ENCODE data around the gene ZMIZ1. TPM values are rescaled to one million over a fixed set of nuclear protein-coding genes. Genes with fewer than 3 reads are reported as not detected.

Gene ZMIZ1
- total RNA-seq, 1 experiment from 2014 or later = 34.2 TPM

DNA sequence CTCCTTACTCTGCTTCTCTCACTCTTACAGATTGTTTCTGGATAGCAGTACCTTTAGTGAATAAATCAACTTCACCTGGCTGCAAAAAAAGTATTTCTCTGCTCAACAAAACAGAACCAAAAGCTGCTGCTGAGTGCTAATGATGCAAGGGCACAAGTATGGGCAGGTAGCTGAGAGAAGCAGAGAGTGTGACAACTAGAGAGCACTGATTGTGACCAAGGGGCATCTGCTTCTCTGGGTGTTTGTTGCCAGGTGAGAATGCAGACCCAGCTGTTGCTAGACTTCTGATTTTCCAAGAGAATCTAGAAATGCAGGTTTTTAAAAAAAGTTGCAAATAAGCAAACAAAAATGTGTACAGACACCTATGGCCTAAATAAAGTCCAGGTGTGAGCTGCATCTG, 253.2 kb downstream of the ZMIZ1 start:
- no peak for ATAC-seq
- POLR2A ChIA-PET = no interaction called here
- H3K9me3 ChIP-seq (ENCODE audit: control insufficient read depth, insufficient read depth, low read depth, low read length) = no peaks in the 10 kb centered on the region
- no peaks in the 10 kb centered on the region for H3K27me3 ChIP-seq (ENCODE audit: control insufficient read depth, insufficient read depth, low read length)
- no peaks in the 10 kb centered on the region; the same call in none of the 2 replicates for H3K4me1 ChIP-seq (ENCODE audit: control insufficient read depth, insufficient read depth, low read length)
- intact Hi-C loops (cut with micrococcal nuclease; ENCODE audit: unreplicated experiment) (no loop called here), in situ Hi-C loops (cut with HindIII; ENCODE audit: low pct_unique_long_range_greater_than_20kb, low sequenced_read_pairs) (no loop called here)
- H3K4me3 ChIP-seq (ENCODE audit: low read depth in 2 of 2, low read length in 2 of 2) = no peak overlapping the region
- no peak for TF ChIP-seq POLR2AphosphoS5 (IDR thresholded peaks at IDR 0.05; ENCODE audit: low read depth, low read length)
- TF ChIP-seq, protein P1, sequence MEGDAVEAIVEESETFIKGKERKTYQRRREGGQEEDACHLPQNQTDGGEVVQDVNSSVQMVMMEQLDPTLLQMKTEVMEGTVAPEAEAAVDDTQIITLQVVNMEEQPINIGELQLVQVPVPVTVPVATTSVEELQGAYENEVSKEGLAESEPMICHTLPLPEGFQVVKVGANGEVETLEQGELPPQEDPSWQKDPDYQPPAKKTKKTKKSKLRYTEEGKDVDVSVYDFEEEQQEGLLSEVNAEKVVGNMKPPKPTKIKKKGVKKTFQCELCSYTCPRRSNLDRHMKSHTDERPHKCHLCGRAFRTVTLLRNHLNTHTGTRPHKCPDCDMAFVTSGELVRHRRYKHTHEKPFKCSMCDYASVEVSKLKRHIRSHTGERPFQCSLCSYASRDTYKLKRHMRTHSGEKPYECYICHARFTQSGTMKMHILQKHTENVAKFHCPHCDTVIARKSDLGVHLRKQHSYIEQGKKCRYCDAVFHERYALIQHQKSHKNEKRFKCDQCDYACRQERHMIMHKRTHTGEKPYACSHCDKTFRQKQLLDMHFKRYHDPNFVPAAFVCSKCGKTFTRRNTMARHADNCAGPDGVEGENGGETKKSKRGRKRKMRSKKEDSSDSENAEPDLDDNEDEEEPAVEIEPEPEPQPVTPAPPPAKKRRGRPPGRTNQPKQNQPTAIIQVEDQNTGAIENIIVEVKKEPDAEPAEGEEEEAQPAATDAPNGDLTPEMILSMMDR (IDR thresholded peaks at IDR 0.05) = no peak
- no peak for TF ChIP-seq SIN3A (IDR thresholded peaks at IDR 0.05; ENCODE audit: borderline replicate concordance, insufficient read depth, low read depth, low read length)
- TF ChIP-seq TCF7L2 (IDR thresholded peaks at IDR 0.05; ENCODE audit: low read depth, low read length) = no peak
- TF ChIP-seq, protein P2, sequence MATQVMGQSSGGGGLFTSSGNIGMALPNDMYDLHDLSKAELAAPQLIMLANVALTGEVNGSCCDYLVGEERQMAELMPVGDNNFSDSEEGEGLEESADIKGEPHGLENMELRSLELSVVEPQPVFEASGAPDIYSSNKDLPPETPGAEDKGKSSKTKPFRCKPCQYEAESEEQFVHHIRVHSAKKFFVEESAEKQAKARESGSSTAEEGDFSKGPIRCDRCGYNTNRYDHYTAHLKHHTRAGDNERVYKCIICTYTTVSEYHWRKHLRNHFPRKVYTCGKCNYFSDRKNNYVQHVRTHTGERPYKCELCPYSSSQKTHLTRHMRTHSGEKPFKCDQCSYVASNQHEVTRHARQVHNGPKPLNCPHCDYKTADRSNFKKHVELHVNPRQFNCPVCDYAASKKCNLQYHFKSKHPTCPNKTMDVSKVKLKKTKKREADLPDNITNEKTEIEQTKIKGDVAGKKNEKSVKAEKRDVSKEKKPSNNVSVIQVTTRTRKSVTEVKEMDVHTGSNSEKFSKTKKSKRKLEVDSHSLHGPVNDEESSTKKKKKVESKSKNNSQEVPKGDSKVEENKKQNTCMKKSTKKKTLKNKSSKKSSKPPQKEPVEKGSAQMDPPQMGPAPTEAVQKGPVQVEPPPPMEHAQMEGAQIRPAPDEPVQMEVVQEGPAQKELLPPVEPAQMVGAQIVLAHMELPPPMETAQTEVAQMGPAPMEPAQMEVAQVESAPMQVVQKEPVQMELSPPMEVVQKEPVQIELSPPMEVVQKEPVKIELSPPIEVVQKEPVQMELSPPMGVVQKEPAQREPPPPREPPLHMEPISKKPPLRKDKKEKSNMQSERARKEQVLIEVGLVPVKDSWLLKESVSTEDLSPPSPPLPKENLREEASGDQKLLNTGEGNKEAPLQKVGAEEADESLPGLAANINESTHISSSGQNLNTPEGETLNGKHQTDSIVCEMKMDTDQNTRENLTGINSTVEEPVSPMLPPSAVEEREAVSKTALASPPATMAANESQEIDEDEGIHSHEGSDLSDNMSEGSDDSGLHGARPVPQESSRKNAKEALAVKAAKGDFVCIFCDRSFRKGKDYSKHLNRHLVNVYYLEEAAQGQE (IDR thresholded peaks at IDR 0.05; ENCODE audit: insufficient read depth in 1 of 2, low read depth in 2 of 2, low read length in 1 of 2) = no peak
- CTCF ChIA-PET = no interaction called here
- no TSS peak for BruUV-seq (replicated peaks)
- DNase-seq (ENCODE audit: low read depth, low spot score) = no peak
- H3K36me3 ChIP-seq (ENCODE audit: control insufficient read depth, insufficient read depth, low read length) = no peaks in the 10 kb centered on the region
- no peak overlapping the region for H3K27ac ChIP-seq (ENCODE audit: low read length)

DNA sequence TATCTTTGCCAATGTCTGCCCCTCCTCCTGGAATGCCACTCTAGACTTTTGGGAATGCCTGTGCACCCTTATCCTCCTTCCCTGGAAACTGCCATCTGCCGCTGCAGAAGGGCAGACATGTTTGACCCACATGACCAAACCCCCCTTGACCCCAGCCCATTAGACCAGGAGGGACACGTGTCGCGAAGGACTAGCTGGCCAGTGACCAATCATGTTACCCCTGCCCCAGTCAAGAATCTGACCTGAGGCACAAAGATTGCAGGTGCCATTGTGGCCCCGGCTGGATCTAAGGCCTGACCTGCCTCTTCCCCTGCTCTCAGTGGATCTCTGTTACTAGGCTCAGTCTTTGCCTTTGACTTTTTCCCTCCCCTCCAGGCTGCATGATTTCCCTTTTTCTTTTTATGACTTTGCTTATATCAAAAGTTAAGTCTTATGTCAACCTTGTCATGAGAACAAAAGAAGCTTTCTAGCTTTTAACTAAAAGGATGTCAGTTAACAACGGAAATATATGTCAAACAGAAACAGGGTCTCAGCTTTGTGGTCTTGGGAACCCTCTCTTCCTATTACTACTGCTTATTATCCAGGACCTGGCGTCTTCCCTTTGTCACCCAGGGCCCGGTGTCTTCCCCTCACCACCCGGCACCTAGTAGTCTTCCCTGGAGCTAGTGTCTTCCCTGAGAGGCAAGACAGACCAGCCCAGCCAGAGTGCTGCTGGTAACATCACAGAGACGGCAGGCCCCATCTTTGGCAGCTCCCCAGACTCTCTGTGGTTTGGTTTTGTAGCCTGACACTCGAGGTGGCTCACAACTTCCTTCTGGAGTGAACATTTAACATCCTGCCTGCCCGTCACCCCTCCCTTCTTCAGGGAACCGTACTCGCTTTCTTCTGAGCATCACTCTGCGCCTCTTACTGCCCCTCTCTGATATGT, 254.1 kb downstream of the ZMIZ1 start:
- ATAC-seq (no peak), DNase-seq (ENCODE audit: low read depth, low spot score) (no peak)
- Histone ChIP-seq H3K4me1 (ENCODE audit: control insufficient read depth, insufficient read depth, low read length) (no peaks in the 10 kb centered on the region; the same call in 1 of the 2 replicates), H3K27ac (ENCODE audit: low read length) (no peak overlapping the region), H3K9me3 (ENCODE audit: control insufficient read depth, insufficient read depth, low read depth, low read length) (no peaks in the 10 kb centered on the region), H3K27me3 (ENCODE audit: control insufficient read depth, insufficient read depth, low read length) (no peaks in the 10 kb centered on the region), H3K4me3 (ENCODE audit: low read depth in 2 of 2, low read length in 2 of 2) (no peak overlapping the region), H3K36me3 (ENCODE audit: control insufficient read depth, insufficient read depth, low read length) (no peaks in the 10 kb centered on the region)
- BruUV-seq (replicated peaks) = no TSS peak
- TF ChIP-seq, protein P2 (IDR thresholded peaks at IDR 0.05; ENCODE audit: insufficient read depth in 1 of 2, low read depth in 2 of 2, low read length in 1 of 2) = no peak
- TF ChIP-seq POLR2AphosphoS5 (IDR thresholded peaks at IDR 0.05; ENCODE audit: low read depth, low read length) = no peak
- no peak for TF ChIP-seq TCF7L2 (IDR thresholded peaks at IDR 0.05; ENCODE audit: low read depth, low read length)
- TF ChIP-seq SIN3A (IDR thresholded peaks at IDR 0.05; ENCODE audit: borderline replicate concordance, insufficient read depth, low read depth, low read length) = no peak
- TF ChIP-seq, protein P1 (IDR thresholded peaks at IDR 0.05) = no peak
- CTCF ChIA-PET = no interaction called here
- POLR2A ChIA-PET = no interaction called here
- intact Hi-C loops (cut with micrococcal nuclease; ENCODE audit: unreplicated experiment) (no loop called here), in situ Hi-C loops (cut with HindIII; ENCODE audit: low pct_unique_long_range_greater_than_20kb, low sequenced_read_pairs) (no loop called here)
